Stimulated activated CD8-positive, alpha-beta memory T cell treated with anti-CD3 and anti-CD28 coated beads, Interleukin-7, amount 100 ng/mL, for 4 hours (primary cell): Measurements from ENCODE around the gene ERVW-1.

Experiments
- DNase-seq, 2 donors: peaks; one replicate each; pipeline ENCODE4 v3.0.0-alpha.2; 2020; ENCODE audit warnings: low read depth in 2 of 2

The ERVW-1 gene

GRCh38 chr7:92425311-92425947 is 52.3 kb downstream of the ERVW-1 start:
- no peak for DNase-seq

- DNase-seq, result no peak
These were observed 54.0 kb downstream of the ERVW-1 start for GRCh38 chr7:92423710-92424131.

- DNase-seq, result no peak
These were observed 54.8 kb downstream of the ERVW-1 start for GRCh38 chr7:92422926-92423325.

- DNase-seq, result no peak
These were observed 55.9 kb downstream of the ERVW-1 start for GRCh38 chr7:92421676-92422435.
